ENCODE results near the gene UBXN1. TPM values are rescaled to one million over a fixed set of nuclear protein-coding genes. Genes with fewer than 3 reads are reported as not detected.

UBXN1 gene
- polyA plus RNA-seq (2011; rRNA removed) (56.8 and 120 TPM in 2 replicates), polyA plus RNA-seq (2017; fragmentation: RNase III; extraction: RNeasy Plus Mini Kit Qiagen cat#74134 plus additional on column Dnase treatment) (110 to 117 TPM (median 117 TPM) in 3 replicates), polyA minus RNA-seq (2011; rRNA and poly(A)+ RNA removed) (34.3 and 36.1 TPM in 2 replicates)
- polyA plus RNA-seq (2012; cell fraction: cytosol; rRNA removed) = 118 and 146 TPM in 2 replicates
- polyA plus RNA-seq (2012; cell fraction: nucleus; rRNA removed) = 131 and 147 TPM in 2 replicates

GRCh38 chr11:62678770-62679696 is at the start of gene UBXN1:
Gene UBXN1, minus strand, starts transcription at chr11:62679073. Its CDS starts 150 bp downstream, at chr11:62678923.
- WGBS (ENCODE audit: missing lambda C conversion rate) = 31% methylated on average over 18 of the region's 55 CpGs
- peak within 1 kb of the TSS; percentile 67 for H3K4me3 ChIP-seq
- peak; percentile 84 to 86 for ATAC-seq
- H3K4me1 ChIP-seq = peaks cover 24% of the 10 kb centered on the region
- no peak for FAIRE-seq
- CTCF ChIA-PET = interaction anchor here (0.6 to 7.2 kb wide), 4 partner anchors 9 to 41 kb away, joined by 3 to 126 read pairs (median 18); partner anchors contain the start of genes LBHD1, LRRN4CL and UQCC3
- H3K4me2 ChIP-seq = peak within 1 kb of the TSS; percentile 90
- peak within 1 kb of the TSS; percentile 87 to 92 for H3K27ac ChIP-seq
- peak; percentile 87 to 92 for DNase-seq (ENCODE audit: low read depth in 1 of 2, low spot score in 1 of 2)
- no peaks in the 10 kb centered on the region for H3K9me3 ChIP-seq
- POLR2A ChIA-PET = interaction anchor here (1.3 to 2.7 kb wide), 5 partner anchors 7 to 88 kb away, joined by 4 to 34 read pairs (median 13); partner anchors contain the start of genes C11orf98, CSKMT, HNRNPUL2 and LBHD1
- TF ChIP-seq PHF8 (IDR thresholded peaks at IDR 0.05; ENCODE audit: borderline replicate concordance, low read depth) (peak; percentile 65; the same call in 1 of the 2 replicates), MAX (IDR thresholded peaks at IDR 0.05) (peak; percentile 91), TFCP2L1 (CRISPR knock-in tag; IDR thresholded peaks at IDR 0.05) (no peak), CBX2 (IDR thresholded peaks at IDR 0.05; ENCODE audit: borderline replicate concordance, low read depth) (no peak), KDM5A (IDR thresholded peaks at IDR 0.05) (peak; percentile 74; the same call in 1 of the 2 replicates), HOXB5 (CRISPR knock-in tag; IDR thresholded peaks at IDR 0.05) (no peak), HEYL (CRISPR knock-in tag; IDR thresholded peaks at IDR 0.05) (no peak), HMGXB4 (CRISPR knock-in tag; IDR thresholded peaks at IDR 0.05; ENCODE audit: borderline replicate concordance) (no peak), ZFP36 (IDR thresholded peaks at IDR 0.05; ENCODE audit: borderline replicate concordance, partially characterized antibody) (no peak), E2F6 (IDR thresholded peaks at IDR 0.05; ENCODE audit: borderline replicate concordance, low read depth) (no peak; the same call in 1 of the 2 replicates), REST (IDR thresholded peaks at IDR 0.05) (no peak), GATA3 (IDR thresholded peaks at IDR 0.05; ENCODE audit: borderline replicate concordance) (no peak), POLR2A (IDR thresholded peaks at IDR 0.05; ENCODE audit: low read length) (peak; percentile 57), MAZ (IDR thresholded peaks at IDR 0.05; ENCODE audit: borderline replicate concordance, low read depth, low read length) (no peak), HOXB13 (CRISPR knock-in tag; IDR thresholded peaks at IDR 0.05; ENCODE audit: low read depth) (0 out of 2 replicates have a peak, but pooled peaks have one; percentile 33), BHLHE40 (IDR thresholded peaks at IDR 0.05; ENCODE audit: low read depth, low read length) (no peak), ATOH8 (CRISPR knock-in tag; IDR thresholded peaks at IDR 0.05; ENCODE audit: low read depth) (0 out of 2 replicates have a peak, but pooled peaks have one; percentile 40), PBX3 (IDR thresholded peaks at IDR 0.05) (peak; percentile 70; the same call in 1 of the 2 replicates), ZNF302 (CRISPR knock-in tag; IDR thresholded peaks at IDR 0.05) (no peak), CEBPB (IDR thresholded peaks at IDR 0.05) (peak in 1 of 2 experiments; percentile 33; a peak in 1 of 4 replicates), SMC3 (IDR thresholded peaks at IDR 0.05) (no peak), NFE2L2 (conservative IDR thresholded peaks at IDR 0.05; ENCODE audit: low read length) (no peak), CBX8 (IDR thresholded peaks at IDR 0.05) (no peak), CHD4 (IDR thresholded peaks at IDR 0.05; ENCODE audit: borderline replicate concordance) (no peak), POLR2AphosphoS2 (conservative IDR thresholded peaks at IDR 0.05; ENCODE audit: low read length) (no peak), HES2 (IDR thresholded peaks at IDR 0.05) (no peak), KDM1A (IDR thresholded peaks at IDR 0.05; ENCODE audit: low read depth) (no peak), FOSL2 (IDR thresholded peaks at IDR 0.05) (no peak), FOSL2 (CRISPR knock-in tag; IDR thresholded peaks at IDR 0.05) (no peak), HOXA7 (CRISPR knock-in tag; IDR thresholded peaks at IDR 0.05) (no peak), SREBF2 (IDR thresholded peaks at IDR 0.05) (no peak)

Data from A549 (cell line).